ENCODE measurements around the gene ENPP3.
"Not testable (repeated sequence)": the region's sequence is repeated elsewhere in the genome, so short reads cannot be mapped to it uniquely, and the experiment has no call there.

The ENPP3 gene

GRCh38 chr6:131747821-131748353 is 110.8 kb downstream of the ENPP3 start:
- no peak overlapping the region for H2AK5ac ChIP-seq (ENCODE audit: low read depth, low read length)
- H3K23ac ChIP-seq (ENCODE audit: low read depth, low read length, poor library complexity) = no peak overlapping the region
- no peak overlapping the region for H3K4me3 ChIP-seq (ENCODE audit: low read length in 2 of 2)
- H2BK120ac ChIP-seq (ENCODE audit: low read depth, low read length) = no peak overlapping the region
- no peak overlapping the region for H3K9ac ChIP-seq (ENCODE audit: low read depth, low read length, poor library complexity)
- no peaks in the 10 kb centered on the region for H3K27me3 ChIP-seq (ENCODE audit: control insufficient read depth in 3 of 3, insufficient read depth in 3 of 3, low read depth in 1 of 3, low read length in 3 of 3)
- H3K79me1 ChIP-seq (ENCODE audit: low read depth, low read length) = no peaks in the 10 kb centered on the region
- no peak overlapping the region for H3K14ac ChIP-seq (ENCODE audit: low read length)
- WGBS, 2 donors (ENCODE audit: extremely low coverage in 2 of 2, insufficient read length in 2 of 2, insufficient replicate concordance in 1 of 2) = no CpG with 5 or more reads among the region's 7 CpGs
- no peak overlapping the region for H2BK15ac ChIP-seq (ENCODE audit: low read length)
- no peaks in the 10 kb centered on the region for H3K4me1 ChIP-seq (ENCODE audit: control insufficient read depth in 2 of 2, insufficient read depth in 1 of 2, low read depth in 1 of 2, low read length in 2 of 2)
- H3K36me3 ChIP-seq (replicated peaks in 1 of 2; ENCODE audit: control insufficient read depth in 2 of 2, insufficient read depth in 2 of 2, low read length in 2 of 2) = no peaks in the 10 kb centered on the region
- no peak overlapping the region for H2AFZ ChIP-seq (ENCODE audit: low read length)
- H4K91ac ChIP-seq (ENCODE audit: low read depth, low read length, poor library complexity) = no peak overlapping the region
- H3K18ac ChIP-seq (ENCODE audit: low read length) = no peak overlapping the region
- H2BK12ac ChIP-seq (ENCODE audit: low read length) = no peak overlapping the region
- no peak overlapping the region for H3K27ac ChIP-seq (replicated peaks; ENCODE audit: low read length)
- no peak overlapping the region for H3K4ac ChIP-seq (ENCODE audit: low read length)
- no peaks in the 10 kb centered on the region for H3K9me3 ChIP-seq (replicated peaks in 1 of 2; ENCODE audit: control insufficient read depth in 2 of 2, insufficient read depth in 1 of 2, low read depth in 1 of 2, low read length in 2 of 2)
- no peak overlapping the region for H2BK5ac ChIP-seq (ENCODE audit: low read length)
- H4K8ac ChIP-seq (ENCODE audit: low read depth, low read length) = no peak overlapping the region
- DNase-seq (ENCODE audit: low spot score) = no peak
- H3K4me2 ChIP-seq (ENCODE audit: insufficient read depth, low read length, poor library complexity, severe bottlenecking) = no peak overlapping the region

- Histone ChIP-seq H3K14ac (ENCODE audit: low read length) (no peak overlapping the region), H3K36me3 (replicated peaks in 1 of 2; ENCODE audit: control insufficient read depth in 2 of 2, insufficient read depth in 2 of 2, low read length in 2 of 2) (no peaks in the 10 kb centered on the region), H3K27me3 (ENCODE audit: control insufficient read depth in 3 of 3, insufficient read depth in 3 of 3, low read depth in 1 of 3, low read length in 3 of 3) (no peaks in the 10 kb centered on the region), H3K27ac (replicated peaks; ENCODE audit: low read length) (no peak overlapping the region), H2AFZ (ENCODE audit: low read length) (no peak overlapping the region), H3K18ac (ENCODE audit: low read length) (no peak overlapping the region), H3K23ac (ENCODE audit: low read depth, low read length, poor library complexity) (no peak overlapping the region), H3K9me3 (replicated peaks in 1 of 2; ENCODE audit: control insufficient read depth in 2 of 2, insufficient read depth in 1 of 2, low read depth in 1 of 2, low read length in 2 of 2) (no peaks in the 10 kb centered on the region), H2BK5ac (ENCODE audit: low read length) (no peak overlapping the region), H3K9ac (ENCODE audit: low read depth, low read length, poor library complexity) (no peak overlapping the region), H3K79me1 (ENCODE audit: low read depth, low read length) (no peaks in the 10 kb centered on the region), H2BK120ac (ENCODE audit: low read depth, low read length) (no peak overlapping the region), H3K4ac (ENCODE audit: low read length) (no peak overlapping the region), H2BK12ac (ENCODE audit: low read length) (no peak overlapping the region), H2BK15ac (ENCODE audit: low read length) (no peak overlapping the region), H2AK5ac (ENCODE audit: low read depth, low read length) (no peak overlapping the region), H4K8ac (ENCODE audit: low read depth, low read length) (no peak overlapping the region), H3K4me1 (ENCODE audit: control insufficient read depth in 2 of 2, insufficient read depth in 1 of 2, low read depth in 1 of 2, low read length in 2 of 2) (no peaks in the 10 kb centered on the region), H4K91ac (ENCODE audit: low read depth, low read length, poor library complexity) (no peak overlapping the region), H3K4me3 (ENCODE audit: low read length in 2 of 2) (no peak overlapping the region), H3K4me2 (ENCODE audit: insufficient read depth, low read length, poor library complexity, severe bottlenecking) (no peak overlapping the region)
- WGBS, 2 donors (ENCODE audit: extremely low coverage in 2 of 2, insufficient read length in 2 of 2, insufficient replicate concordance in 1 of 2) = no CpG with 5 or more reads among the region's 7 CpGs
- DNase-seq (ENCODE audit: low spot score) = no peak
Measured at GRCh38 chr6:131749023-131749422, 111.9 kb downstream of the ENPP3 start.

GRCh38 chr6:131751012-131751715 is 114.1 kb downstream of the ENPP3 start:
- peak overlapping the region; percentile 54 for H2AFZ ChIP-seq (ENCODE audit: low read length)
- not testable (repeated sequence) for H3K9me3 ChIP-seq (replicated peaks in 1 of 2; ENCODE audit: control insufficient read depth in 2 of 2, insufficient read depth in 1 of 2, low read depth in 1 of 2, low read length in 2 of 2); H3K23ac ChIP-seq (ENCODE audit: low read depth, low read length, poor library complexity); H3K9ac ChIP-seq (ENCODE audit: low read depth, low read length, poor library complexity); H3K27me3 ChIP-seq (ENCODE audit: control insufficient read depth in 3 of 3, insufficient read depth in 3 of 3, low read depth in 1 of 3, low read length in 3 of 3); H3K4me3 ChIP-seq (ENCODE audit: low read length in 2 of 2); H2BK5ac ChIP-seq (ENCODE audit: low read length); H3K79me1 ChIP-seq (ENCODE audit: low read depth, low read length); H4K91ac ChIP-seq (ENCODE audit: low read depth, low read length, poor library complexity); H4K8ac ChIP-seq (ENCODE audit: low read depth, low read length); H2BK15ac ChIP-seq (ENCODE audit: low read length); H3K18ac ChIP-seq (ENCODE audit: low read length); H3K27ac ChIP-seq (replicated peaks; ENCODE audit: low read length); H3K14ac ChIP-seq (ENCODE audit: low read length); H3K4me1 ChIP-seq (ENCODE audit: control insufficient read depth in 2 of 2, insufficient read depth in 1 of 2, low read depth in 1 of 2, low read length in 2 of 2); H3K4me2 ChIP-seq (ENCODE audit: insufficient read depth, low read length, poor library complexity, severe bottlenecking); H2BK12ac ChIP-seq (ENCODE audit: low read length); H3K36me3 ChIP-seq (replicated peaks in 1 of 2; ENCODE audit: control insufficient read depth in 2 of 2, insufficient read depth in 2 of 2, low read length in 2 of 2); H3K4ac ChIP-seq (ENCODE audit: low read length); H2AK5ac ChIP-seq (ENCODE audit: low read depth, low read length); DNase-seq (ENCODE audit: low spot score); H2BK120ac ChIP-seq (ENCODE audit: low read depth, low read length)
- WGBS, 2 donors (ENCODE audit: extremely low coverage in 2 of 2, insufficient read length in 2 of 2, insufficient replicate concordance in 1 of 2) = no CpG with 5 or more reads among the region's 10 CpGs

GRCh38 chr6:131754088-131754487 is 117.0 kb downstream of the ENPP3 start:
- Histone ChIP-seq H3K14ac (ENCODE audit: low read length) (no peak overlapping the region), H3K27ac (replicated peaks; ENCODE audit: low read length) (no peak overlapping the region), H2BK120ac (ENCODE audit: low read depth, low read length) (no peak overlapping the region), H3K9ac (ENCODE audit: low read depth, low read length, poor library complexity) (no peak overlapping the region), H3K4me1 (ENCODE audit: control insufficient read depth in 2 of 2, insufficient read depth in 1 of 2, low read depth in 1 of 2, low read length in 2 of 2) (no peaks in the 10 kb centered on the region), H3K4me3 (ENCODE audit: low read length in 2 of 2) (no peak overlapping the region), H4K91ac (ENCODE audit: low read depth, low read length, poor library complexity) (no peak overlapping the region), H2AFZ (ENCODE audit: low read length) (no peak overlapping the region), H3K36me3 (replicated peaks in 1 of 2; ENCODE audit: control insufficient read depth in 2 of 2, insufficient read depth in 2 of 2, low read length in 2 of 2) (no peaks in the 10 kb centered on the region), H3K4ac (ENCODE audit: low read length) (no peak overlapping the region), H3K79me1 (ENCODE audit: low read depth, low read length) (no peaks in the 10 kb centered on the region), H3K27me3 (ENCODE audit: control insufficient read depth in 3 of 3, insufficient read depth in 3 of 3, low read depth in 1 of 3, low read length in 3 of 3) (no peaks in the 10 kb centered on the region), H2AK5ac (ENCODE audit: low read depth, low read length) (no peak overlapping the region), H3K9me3 (replicated peaks in 1 of 2; ENCODE audit: control insufficient read depth in 2 of 2, insufficient read depth in 1 of 2, low read depth in 1 of 2, low read length in 2 of 2) (no peaks in the 10 kb centered on the region), H2BK5ac (ENCODE audit: low read length) (no peak overlapping the region), H3K4me2 (ENCODE audit: insufficient read depth, low read length, poor library complexity, severe bottlenecking) (no peak overlapping the region), H2BK15ac (ENCODE audit: low read length) (no peak overlapping the region), H3K23ac (ENCODE audit: low read depth, low read length, poor library complexity) (no peak overlapping the region), H3K18ac (ENCODE audit: low read length) (no peak overlapping the region), H4K8ac (ENCODE audit: low read depth, low read length) (no peak overlapping the region), H2BK12ac (ENCODE audit: low read length) (no peak overlapping the region)
- DNase-seq (ENCODE audit: low spot score) = no peak
- no CpG with 5 or more reads among the region's 1 CpG for WGBS, 2 donors (ENCODE audit: extremely low coverage in 2 of 2, insufficient read length in 2 of 2, insufficient replicate concordance in 1 of 2)

Measured in neuronal stem cell (in vitro differentiated cells).